Thyroid gland (tissue), 4 donors: ENCODE results near the gene MAN1B1.

Source experiments
- POLR2A ChIP-seq, 2 donors: fragments of 450-650 bp; IDR thresholded peaks; one replicate each; pipeline ENCODE4 v1.6.1; 2017; ENCODE audit warnings: antibody characterized with exemption in 2 of 2, mild to moderate bottlenecking in 2 of 2, moderate library complexity in 1 of 2
- TF ChIP-seq, protein P1 (sequence below), 6 experiments: fragments of 200-600 bp in 3 of 6; fragments of 450-650 bp in 3 of 6; sonication (generic) in 3 of 6; IDR thresholded peaks; one replicate each; pipeline ENCODE4 v1.5.1; 2016 to 2019; ENCODE audit warnings: antibody characterized with exemption in 6 of 6, mild to moderate bottlenecking in 2 of 6, inconsistent platforms in 1 of 6, moderate library complexity in 1 of 6

DNA sequence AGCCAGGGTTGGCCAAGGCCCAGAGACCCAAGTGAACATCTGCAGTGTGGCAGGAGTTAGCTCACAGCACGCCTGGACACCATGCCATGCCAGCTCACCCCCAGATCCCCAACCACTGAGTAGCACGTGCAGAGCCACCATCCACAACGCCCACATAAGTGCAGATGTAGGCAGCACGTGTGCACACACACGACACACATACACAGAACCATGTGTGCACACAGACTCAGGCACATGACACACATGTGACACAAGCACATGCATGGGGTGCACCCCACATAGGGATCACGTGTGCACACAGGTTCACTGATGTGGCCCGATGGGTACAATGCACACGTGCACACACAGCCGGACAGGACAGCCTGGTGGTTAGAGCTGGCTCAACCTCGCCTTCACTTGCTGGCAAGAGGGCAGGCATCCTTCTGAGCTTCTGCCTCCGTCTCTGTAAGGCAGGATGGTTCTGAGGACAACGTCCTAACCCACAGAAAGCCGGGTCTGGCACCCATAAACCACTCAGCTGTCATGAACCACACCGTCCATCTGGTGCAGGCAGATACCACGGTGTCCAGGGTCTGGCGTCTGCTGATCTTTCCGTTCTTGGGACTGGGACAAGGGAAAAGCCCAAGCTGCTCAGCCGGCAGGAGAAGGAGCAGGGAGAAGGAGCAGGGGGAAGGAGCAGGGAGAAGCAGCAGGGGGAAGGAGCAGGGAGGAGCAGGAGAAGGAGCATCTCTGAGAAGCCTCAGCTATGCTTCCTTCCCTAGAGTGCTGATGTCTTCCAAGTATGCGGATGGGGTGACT is 71.0 kb downstream of the MAN1B1 start:
- TF ChIP-seq POLR2A (IDR thresholded peaks at IDR 0.05) = no peak
- TF ChIP-seq, protein P1, sequence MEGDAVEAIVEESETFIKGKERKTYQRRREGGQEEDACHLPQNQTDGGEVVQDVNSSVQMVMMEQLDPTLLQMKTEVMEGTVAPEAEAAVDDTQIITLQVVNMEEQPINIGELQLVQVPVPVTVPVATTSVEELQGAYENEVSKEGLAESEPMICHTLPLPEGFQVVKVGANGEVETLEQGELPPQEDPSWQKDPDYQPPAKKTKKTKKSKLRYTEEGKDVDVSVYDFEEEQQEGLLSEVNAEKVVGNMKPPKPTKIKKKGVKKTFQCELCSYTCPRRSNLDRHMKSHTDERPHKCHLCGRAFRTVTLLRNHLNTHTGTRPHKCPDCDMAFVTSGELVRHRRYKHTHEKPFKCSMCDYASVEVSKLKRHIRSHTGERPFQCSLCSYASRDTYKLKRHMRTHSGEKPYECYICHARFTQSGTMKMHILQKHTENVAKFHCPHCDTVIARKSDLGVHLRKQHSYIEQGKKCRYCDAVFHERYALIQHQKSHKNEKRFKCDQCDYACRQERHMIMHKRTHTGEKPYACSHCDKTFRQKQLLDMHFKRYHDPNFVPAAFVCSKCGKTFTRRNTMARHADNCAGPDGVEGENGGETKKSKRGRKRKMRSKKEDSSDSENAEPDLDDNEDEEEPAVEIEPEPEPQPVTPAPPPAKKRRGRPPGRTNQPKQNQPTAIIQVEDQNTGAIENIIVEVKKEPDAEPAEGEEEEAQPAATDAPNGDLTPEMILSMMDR (IDR thresholded peaks at IDR 0.05) = no peak
